Osteoblast (primary cell): ENCODE data around the gene FAM151B. TPM values are rescaled to one million over a fixed set of nuclear protein-coding genes. Genes with fewer than 3 reads are reported as not detected.

ENCODE experiments used
- DNase-seq: peaks from one replicate; pipeline ENCODE4 v3.0.0; 2011; ENCODE audit warnings: low spot score, mixed read lengths; ENCODE audit not compliant: insufficient read length; ENCODE audit errors: missing footprints
- H2AFZ ChIP-seq: 2 replicates; pipeline ENCODE4 v1.6.0; 2011; ENCODE audit warnings: mild to moderate bottlenecking, low read length
- H3K27ac ChIP-seq: 2 replicates; pipeline ENCODE4 v1.5.1; 2011; ENCODE audit warnings: mild to moderate bottlenecking, low read depth, low read length, moderate library complexity
- H3K27me3 ChIP-seq: 2 replicates; pipeline ENCODE4 v1.6.0; 2012; ENCODE audit warnings: mild to moderate bottlenecking, control low read depth, inconsistent platforms, low read length, moderate library complexity; ENCODE audit not compliant: insufficient read depth
- H3K36me3 ChIP-seq: 2 replicates; pipeline ENCODE4 v1.5.1; 2011; ENCODE audit warnings: mild to moderate bottlenecking, low read length, control low read depth, moderate library complexity; ENCODE audit not compliant: insufficient read depth
- H3K4me1 ChIP-seq: 2 replicates; pipeline ENCODE4 v1.5.1; 2011; ENCODE audit warnings: mild to moderate bottlenecking, low read length, control low read depth, moderate library complexity; ENCODE audit not compliant: insufficient read depth
- H3K4me2 ChIP-seq: 2 replicates; pipeline ENCODE4 v1.6.0; 2011; ENCODE audit warnings: mild to moderate bottlenecking, low read length; ENCODE audit not compliant: insufficient read depth
- H3K4me3 ChIP-seq: fragments of 200-600 bp; sonication (generic); 3 replicates; pipeline ENCODE4 v1.5.1; 2012; ENCODE audit warnings: mild to moderate bottlenecking, low read length, inconsistent platforms; ENCODE audit not compliant: insufficient read depth
- H3K79me2 ChIP-seq: 2 replicates; pipeline ENCODE4 v1.6.0; 2012; ENCODE audit warnings: mild to moderate bottlenecking, low read length, control low read depth, inconsistent platforms; ENCODE audit not compliant: insufficient read depth
- H3K9me3 ChIP-seq: 2 replicates; pipeline ENCODE4 v1.5.1; 2011; ENCODE audit warnings: low read depth, low read length, control low read depth
- H4K20me1 ChIP-seq: 2 replicates; pipeline ENCODE4 v1.6.0; 2012; ENCODE audit warnings: mild to moderate bottlenecking, low read length, control low read depth; ENCODE audit not compliant: insufficient read depth
- CTCF ChIP-seq: IDR thresholded peaks from 2 replicates; pipeline ENCODE4 v1.5.1; 2011; ENCODE audit warnings: mild to moderate bottlenecking, low read depth, low read length, moderate library complexity; ENCODE audit errors: extremely low read depth
- total RNA-seq: library from RNA; depleted of rRNA; stranded (reverse); fragments of >200 nt; gene quantifications from 2 replicates; pipeline ENCODE4 v1.2.3, GENCODE V29; 2012

FAM151B gene
- total RNA-seq, 1 donor = 13.0 TPM

GRCh38 chr5:80554646-80555045 is 66.7 kb downstream of the FAM151B start:
- Histone ChIP-seq H2AFZ (no peak overlapping the region), H3K27me3 (peaks cover 31% of the 10 kb centered on the region), H3K27ac (no peak overlapping the region), H3K79me2 (no peaks in the 10 kb centered on the region), H4K20me1 (no peaks in the 10 kb centered on the region), H3K36me3 (no peaks in the 10 kb centered on the region), H3K4me2 (no peak overlapping the region), H3K9me3 (no peaks in the 10 kb centered on the region), H3K4me3 (no peak overlapping the region), H3K4me1 (no peaks in the 10 kb centered on the region)
- DNase-seq = no peak
- TF ChIP-seq CTCF = no peak

- Histone ChIP-seq H3K27me3 (peaks cover 34% of the 10 kb centered on the region), H3K27ac (no peak overlapping the region), H3K79me2 (no peaks in the 10 kb centered on the region), H3K4me2 (no peak overlapping the region), H3K36me3 (no peaks in the 10 kb centered on the region), H3K4me3 (no peak overlapping the region), H4K20me1 (no peaks in the 10 kb centered on the region), H3K4me1 (no peaks in the 10 kb centered on the region), H2AFZ (no peak overlapping the region), H3K9me3 (no peaks in the 10 kb centered on the region)
- TF ChIP-seq CTCF = no peak
- no peak for DNase-seq
Measured at GRCh38 chr5:80555099-80555498, 67.2 kb downstream of the FAM151B start.

- Histone ChIP-seq H3K79me2 (no peaks in the 10 kb centered on the region), H3K36me3 (no peaks in the 10 kb centered on the region), H3K4me2 (no peak overlapping the region), H3K4me1 (no peaks in the 10 kb centered on the region), H3K27me3 (peaks cover 52% of the 10 kb centered on the region), H3K9me3 (no peaks in the 10 kb centered on the region), H4K20me1 (no peaks in the 10 kb centered on the region), H3K27ac (no peak overlapping the region), H3K4me3 (no peak overlapping the region), H2AFZ (no peak overlapping the region)
- DNase-seq = no peak
- no peak for TF ChIP-seq CTCF
Measured at GRCh38 chr5:80559244-80559643, 71.3 kb downstream of the FAM151B start.

- H3K4me3 ChIP-seq = no peak overlapping the region
- no peaks in the 10 kb centered on the region for H3K36me3 ChIP-seq
- H3K4me2 ChIP-seq = no peak overlapping the region
- H3K27ac ChIP-seq = no peak overlapping the region
- no peaks in the 10 kb centered on the region for H4K20me1 ChIP-seq
- H3K27me3 ChIP-seq = peaks cover 74% of the 10 kb centered on the region
- no peaks in the 10 kb centered on the region for H3K9me3 ChIP-seq
- no peak overlapping the region for H2AFZ ChIP-seq
- H3K79me2 ChIP-seq = no peaks in the 10 kb centered on the region
- no peaks in the 10 kb centered on the region for H3K4me1 ChIP-seq
- TF ChIP-seq CTCF = no peak
- no peak for DNase-seq
Measured at GRCh38 chr5:80565330-80565729, 77.4 kb downstream of the FAM151B start.
